Measurements from ENCODE around the gene OLIG2.

The OLIG2 gene

GRCh38 chr21:33033961-33034413, 8.3 kb downstream of the OLIG2 start:
- no peak for FAIRE-seq

DNA sequence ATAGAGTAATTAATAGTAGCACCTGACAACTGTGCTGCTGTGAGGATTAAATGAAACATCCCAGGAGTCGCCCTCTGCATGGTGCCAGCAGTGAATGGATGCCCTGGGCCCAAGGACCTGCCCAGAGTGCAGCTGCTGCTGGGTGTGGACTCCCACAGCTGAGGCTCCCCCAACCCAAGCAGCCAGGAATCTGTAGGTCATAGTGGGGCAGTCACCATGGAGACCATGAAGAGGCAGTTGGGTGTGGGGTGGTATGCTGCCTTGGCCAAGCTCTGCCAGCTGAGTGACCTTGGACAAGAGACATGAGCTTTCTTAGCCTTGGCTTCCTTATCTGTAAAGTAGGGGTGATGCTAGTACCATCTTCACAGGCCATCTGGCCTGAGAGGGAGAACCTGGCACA, 9.4 kb downstream of the OLIG2 start:
- no peak for FAIRE-seq

DNA sequence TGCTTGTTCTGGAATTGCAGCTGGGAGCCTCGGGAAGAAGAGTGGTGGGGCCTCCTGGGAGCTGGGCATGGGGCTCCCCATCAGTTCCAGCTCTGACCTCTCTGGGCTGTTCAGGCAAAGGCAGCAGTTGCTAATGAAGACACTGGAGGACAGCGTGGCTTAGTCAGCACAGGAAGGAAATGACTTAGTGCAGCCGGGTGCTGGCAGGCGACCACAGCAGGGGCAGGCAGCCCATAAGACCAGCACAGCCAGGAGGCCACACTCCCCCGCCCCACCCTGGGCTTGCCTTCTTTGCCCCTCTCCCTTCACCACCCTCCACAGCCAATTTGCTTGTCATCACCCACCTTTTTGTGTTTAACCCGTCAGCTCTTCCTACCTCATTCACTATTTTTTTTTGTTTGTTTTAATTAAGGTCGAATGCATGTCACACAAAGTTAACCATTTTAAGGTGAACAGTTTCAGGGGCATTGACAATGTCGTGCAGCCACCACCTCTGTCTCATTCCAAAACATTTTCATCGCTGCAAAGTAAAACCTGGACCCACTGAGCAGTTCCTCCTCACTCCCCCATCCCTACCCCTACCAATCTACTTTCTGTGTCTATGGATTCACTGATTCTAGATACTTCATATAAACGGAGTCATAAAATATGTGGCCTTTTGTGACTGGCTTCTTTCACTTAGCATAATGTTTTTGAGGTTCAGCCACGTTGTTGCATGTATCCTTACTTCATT, 10.9 kb downstream of the OLIG2 start:
- FAIRE-seq, result no peak

- no peak for FAIRE-seq
Observed at GRCh38 chr21:33037501-33037900, 11.8 kb downstream of the OLIG2 start.

GRCh38 chr21:33039536-33039935, 13.8 kb downstream of the OLIG2 start:
- no peak for FAIRE-seq

DNA sequence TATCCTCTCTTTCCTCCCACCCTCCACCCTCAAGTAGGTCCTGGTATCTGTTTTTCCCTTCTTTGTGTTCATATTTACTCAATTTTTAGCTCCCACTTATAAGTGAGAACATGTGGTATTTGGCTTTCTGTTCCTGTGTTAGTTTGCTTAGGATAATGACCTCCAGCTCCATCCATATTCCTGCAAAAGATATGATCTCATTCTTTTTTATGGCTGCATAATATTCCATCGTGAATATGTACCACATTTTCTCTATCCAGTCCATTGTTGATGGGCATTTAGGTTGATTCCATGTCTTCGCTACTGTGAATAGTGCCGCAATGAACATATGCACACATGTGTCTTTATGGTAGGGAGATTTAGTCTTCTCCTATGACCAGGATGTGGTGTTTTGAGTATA, 14.5 kb downstream of the OLIG2 start:
- FAIRE-seq, result no peak

- FAIRE-seq, result no peak
Observed at GRCh38 chr21:33041981-33042380, 16.2 kb downstream of the OLIG2 start.

- FAIRE-seq, result no peak
Observed at GRCh38 chr21:33042812-33043211, 17.1 kb downstream of the OLIG2 start.

DNA sequence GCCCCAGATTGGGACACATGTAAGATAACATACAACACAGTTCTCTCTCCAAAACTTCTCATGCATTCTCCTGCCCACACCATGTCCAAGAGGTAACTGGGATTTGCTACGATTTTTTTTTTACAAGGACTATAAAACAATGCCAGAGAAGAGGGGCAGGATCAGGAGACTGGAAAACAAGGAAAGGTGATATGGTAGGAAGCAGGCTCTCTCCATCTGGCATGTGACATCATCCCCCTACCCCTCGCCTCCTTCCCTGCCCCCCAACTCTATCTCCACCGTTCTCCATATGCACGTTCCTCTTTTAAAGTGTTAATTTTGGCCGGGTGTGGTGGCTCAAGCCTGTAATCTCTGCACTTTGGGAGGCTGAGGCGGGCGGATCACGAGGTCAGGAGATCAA, 20.7 kb downstream of the OLIG2 start:
- FAIRE-seq, result no peak

DNA sequence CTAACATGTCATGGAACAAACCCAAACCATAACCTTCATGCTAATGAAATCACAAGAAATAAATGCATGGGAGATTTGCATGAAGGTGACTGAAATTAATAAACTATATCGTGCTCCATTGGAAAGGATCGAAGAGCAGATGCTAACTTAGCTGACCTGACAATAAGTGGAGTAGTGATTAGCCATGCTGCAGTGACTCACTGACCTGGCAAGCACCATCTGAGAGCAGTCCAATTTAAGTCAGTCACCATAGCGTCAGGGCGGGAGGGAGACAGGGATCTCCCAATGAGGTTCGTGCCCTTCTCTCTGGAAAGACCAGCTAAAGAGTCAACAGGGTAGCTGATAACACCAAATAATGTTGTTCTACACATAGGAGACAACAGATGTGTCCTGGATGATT, 21.5 kb downstream of the OLIG2 start:
- no peak for FAIRE-seq

DNA sequence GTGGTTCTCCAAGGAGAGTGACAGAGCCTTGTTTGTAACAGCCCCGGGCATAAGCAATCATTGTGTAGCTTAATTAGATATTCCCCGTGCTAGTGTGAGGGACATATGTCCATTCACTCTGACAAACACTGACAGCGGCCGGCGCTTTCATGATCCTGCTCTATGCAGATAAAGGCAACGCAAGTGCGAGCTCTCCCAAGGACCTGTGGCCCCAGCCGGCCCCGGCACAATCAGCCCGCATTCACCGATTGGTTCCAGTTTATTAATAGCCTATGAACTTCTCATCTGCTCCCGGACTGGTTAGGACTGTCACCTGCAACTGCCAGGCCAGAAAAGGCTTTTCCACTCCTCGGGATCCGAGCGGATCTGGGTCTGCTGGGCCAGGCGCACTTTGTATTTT, 26.2 kb downstream of the OLIG2 start:
- FAIRE-seq, result no peak

DNA sequence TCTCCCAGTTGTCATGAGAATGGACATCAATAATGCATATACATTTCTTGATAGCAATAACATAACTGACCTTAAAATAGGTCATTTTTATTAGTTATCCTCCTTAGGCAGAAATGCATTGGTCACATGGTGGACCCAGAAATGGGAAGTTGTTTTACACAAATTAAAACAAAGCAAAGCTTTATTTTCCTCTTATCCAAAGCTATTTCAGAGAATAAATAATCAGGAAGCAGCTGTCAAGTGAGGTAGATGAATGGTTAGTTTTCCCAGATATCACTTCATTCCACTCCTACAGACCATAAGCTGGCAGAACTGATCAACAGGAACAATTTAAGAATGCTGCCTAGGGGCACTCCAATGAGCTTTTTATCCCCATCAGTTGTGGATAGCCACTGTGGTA, 28.2 kb downstream of the OLIG2 start:
- FAIRE-seq, result no peak

DNA sequence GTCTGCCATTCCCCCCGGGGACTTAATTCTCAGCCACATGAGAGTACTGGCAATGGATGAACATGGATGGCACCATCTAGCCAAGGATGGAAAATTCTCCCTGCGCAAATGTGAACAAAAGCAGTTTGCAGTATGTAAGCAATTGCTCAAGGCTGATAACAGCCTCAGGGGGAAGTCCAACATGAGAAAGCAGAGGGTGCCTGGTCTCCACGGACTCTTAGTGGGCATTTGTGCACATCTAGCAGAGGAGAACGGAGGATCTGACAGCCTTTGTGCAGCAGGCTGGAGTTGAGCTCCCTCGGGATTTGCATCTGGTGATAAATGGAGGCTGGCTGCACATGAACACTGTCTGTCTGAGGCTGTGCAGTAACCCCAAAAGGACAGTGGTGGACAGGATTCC, 30.3 kb downstream of the OLIG2 start:
- FAIRE-seq, result no peak

DNA sequence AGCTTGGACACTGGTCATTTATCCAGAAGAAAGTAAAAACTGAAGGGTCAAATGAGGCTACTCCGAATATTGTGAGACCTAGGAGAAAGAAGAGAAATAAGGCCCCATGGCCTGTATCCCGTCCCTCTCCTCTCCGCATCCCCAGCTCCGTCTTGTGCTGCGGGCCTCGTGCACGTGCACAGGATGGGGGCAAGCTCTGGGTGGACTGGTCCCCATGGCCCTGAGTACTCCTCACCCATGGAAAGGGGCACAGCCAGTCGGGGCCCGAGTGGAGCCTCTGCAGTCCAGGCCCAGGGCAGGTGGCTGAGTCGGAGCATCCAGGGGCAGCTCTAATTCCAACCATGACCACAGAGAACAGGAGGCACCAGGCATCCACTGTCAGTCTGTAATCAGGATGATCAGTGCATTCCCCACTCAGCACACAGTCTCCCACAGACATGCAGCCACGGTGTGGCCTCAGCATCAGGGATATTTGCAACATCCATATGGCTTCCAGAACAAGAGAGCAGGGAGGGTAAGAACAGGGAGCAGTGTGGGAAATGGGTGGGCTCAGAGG, 31.7 kb downstream of the OLIG2 start:
- no peak for FAIRE-seq

DNA sequence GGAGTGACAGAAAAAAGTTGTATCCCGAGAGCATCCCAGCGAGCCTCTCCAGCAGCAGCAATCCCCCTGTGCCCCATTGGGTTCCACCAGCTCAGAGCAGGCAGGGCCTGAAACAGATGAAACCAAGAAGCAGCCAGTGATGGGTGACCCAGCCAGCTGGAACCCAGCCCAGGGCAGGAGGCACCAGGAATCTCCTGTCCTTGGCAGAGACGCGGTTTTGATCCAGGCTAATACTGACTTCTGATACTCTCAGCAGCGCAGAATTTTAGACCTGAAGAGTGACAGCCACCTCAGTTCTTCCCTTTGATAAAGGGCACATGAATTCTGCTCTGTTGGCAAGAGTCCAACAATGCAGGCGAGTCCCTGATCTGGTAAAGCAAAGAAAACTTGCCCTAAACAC, 32.8 kb downstream of the OLIG2 start:
- no peak for FAIRE-seq

DNA sequence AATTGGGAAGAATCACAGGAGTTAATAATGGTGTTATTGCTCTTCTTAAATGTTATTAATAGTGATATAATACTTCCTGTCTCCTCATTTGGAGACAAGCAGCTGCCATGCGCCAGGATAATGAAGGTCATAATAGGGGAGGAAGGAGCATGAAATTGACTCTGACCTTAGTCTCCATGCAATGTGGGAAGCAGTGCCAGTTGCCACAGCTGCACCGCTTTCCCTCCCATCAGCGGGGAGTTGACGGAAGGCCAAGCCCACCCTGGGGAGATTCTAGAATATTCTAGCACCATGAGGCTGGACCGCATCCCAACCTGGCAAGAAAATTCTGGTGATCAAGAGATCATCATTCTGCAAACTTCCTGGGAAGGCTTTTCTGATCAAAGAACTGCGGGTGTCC, 33.2 kb downstream of the OLIG2 start:
- no peak for FAIRE-seq

DNA sequence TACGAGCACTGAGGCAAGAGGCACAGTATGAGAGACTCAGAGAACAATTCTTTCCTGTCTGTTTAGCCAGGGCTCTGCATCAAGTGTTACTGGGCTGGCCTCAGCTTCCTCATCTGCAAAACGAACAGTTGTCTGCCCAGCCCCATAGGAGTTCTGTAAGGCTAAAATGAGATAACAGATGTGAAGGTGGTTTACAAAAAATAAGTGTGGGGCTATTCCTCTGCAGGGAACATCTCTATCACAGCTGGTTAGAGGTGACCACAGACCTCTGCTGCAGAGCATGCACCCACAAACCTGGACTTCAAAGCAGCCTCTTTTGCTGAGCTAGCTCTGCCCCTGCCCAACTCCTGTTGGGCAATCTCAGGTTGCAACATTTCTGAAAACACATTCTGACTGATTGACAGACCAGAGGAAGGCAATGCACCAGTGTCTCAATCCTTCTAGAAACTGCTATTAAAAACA, 33.7 kb downstream of the OLIG2 start:
- FAIRE-seq, result no peak

DNA sequence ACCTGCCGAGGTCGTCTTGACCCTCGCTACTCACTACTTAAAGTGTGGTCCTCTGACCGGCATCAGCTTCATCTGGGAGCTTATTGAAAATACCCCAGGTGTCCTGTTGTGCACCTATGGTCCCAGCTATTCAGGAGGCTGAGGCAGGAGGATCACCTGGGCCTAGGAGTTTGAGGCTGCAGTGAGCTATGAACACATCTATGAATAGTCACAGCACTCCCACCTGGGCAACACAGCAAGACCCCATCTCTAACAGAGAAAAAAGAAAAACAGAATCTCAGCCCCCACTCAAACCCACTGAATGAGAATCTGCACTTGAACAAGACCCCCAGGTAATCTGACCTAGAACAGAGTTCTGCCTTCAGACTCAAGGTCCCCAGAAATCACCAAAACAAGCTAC, 35.5 kb downstream of the OLIG2 start:
- no peak for FAIRE-seq

DNA sequence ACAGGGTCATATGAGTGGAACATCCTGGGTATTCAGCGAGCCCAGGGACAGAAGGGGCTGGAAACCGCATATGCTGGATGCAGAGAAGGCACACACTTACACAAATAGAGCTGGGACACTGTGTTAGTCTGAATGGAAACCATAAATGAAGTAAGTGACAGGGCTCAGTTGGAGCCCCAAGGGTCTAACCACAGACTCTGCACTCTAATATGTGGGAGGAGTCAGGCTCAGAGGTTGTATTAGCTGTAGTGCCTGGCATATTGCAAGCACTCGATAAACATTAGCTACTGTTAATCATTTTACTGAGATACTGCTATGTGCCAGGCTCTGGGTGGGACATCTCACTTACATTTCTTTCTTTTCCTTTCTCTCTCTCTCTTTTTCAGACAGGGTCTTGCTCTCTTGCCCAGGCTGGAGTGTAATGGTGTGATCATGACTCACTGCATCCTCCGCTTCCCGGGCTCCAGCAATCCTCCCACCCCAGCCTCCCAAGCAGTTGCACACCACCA, 37.7 kb downstream of the OLIG2 start:
- no peak for FAIRE-seq

DNA sequence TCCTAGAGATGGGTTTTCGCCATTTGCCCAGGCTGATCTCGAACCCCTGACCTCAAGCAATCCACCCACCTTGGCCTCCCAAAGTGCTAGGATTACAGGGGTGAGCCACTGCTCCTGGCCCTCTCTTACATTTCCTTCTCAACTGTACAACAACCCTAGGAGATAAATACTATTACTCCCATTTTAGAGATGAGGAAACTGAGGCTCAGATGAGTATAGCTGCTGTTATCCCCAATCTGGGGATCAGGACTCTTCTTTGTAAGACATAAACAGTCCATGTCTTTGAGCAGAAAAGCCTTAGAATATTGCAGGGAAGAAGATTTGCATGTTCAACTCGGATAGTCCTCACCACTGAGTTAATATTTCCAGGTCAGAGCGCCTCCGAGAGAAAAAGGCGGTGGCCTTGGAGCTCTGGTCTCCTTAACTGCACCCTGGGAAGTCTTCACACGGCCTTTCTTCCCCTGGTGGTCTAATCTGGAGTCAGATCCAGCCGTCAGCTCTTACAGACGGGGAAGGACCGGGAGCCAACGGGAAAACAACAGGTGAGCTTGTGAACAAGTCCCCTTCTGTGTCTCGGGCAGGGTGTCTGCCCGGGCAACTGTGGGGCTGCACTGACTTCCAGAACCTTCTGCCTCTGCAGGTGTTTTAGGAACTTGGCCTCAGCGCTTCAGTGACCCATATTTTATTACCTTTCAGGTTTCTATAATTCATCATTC, 38.3 kb downstream of the OLIG2 start:
- FAIRE-seq, result no peak

DNA sequence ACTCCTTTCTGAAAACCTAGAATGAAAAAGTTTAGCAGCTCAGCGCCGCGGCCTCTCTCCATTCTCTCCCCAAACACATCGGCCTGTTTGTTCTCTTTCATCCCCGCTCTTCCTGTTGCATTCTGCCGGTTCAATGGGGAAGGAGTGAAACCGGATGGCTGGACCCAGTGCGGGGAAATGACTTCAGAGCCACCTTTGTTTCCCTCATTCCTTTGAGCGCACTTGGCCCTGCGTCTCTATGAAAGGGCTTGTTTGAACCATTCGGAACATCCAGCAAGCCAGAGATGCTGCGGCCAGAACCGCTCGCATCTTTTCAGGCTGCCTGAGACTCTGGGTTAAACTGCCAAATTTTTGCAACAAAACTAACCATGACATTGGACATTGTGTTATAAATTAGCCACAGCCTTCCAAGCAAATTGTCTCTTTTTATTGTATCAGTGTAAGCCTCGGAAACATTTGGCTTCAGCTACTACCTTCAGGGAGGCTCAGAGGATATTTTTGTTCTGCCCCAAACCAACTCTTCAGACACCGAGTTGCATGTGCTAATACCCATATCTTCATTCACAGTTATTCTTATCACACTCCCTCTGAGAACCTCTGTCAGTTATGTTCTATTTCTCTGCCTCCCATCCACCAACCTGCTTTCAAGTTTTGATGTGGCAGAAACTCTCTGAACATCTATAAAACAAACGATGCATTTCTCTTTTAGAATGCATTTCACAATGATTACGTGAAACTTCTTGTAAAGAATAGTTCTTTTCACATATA, 39.1 kb downstream of the OLIG2 start:
- no peak for FAIRE-seq

DNA sequence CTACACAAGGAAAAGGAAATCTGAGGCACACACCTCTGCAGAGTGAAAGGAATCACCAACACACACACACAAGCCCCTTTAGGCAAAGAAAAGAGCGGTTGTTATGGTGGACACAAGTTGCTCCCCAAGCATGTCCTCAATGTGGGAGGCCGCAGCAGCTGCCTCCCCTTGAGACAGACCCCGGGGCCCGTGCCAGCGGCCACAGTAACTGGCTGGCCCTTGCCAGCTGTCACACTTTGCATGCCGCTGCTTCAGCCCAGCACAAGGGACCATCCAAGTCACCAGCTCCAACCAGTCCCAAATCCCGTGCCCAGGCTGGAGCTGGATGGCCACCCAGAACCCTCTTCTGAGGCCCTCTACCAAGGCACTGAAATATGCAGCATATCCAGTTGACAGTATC, 41.3 kb downstream of the OLIG2 start:
- FAIRE-seq, result no peak

DNA sequence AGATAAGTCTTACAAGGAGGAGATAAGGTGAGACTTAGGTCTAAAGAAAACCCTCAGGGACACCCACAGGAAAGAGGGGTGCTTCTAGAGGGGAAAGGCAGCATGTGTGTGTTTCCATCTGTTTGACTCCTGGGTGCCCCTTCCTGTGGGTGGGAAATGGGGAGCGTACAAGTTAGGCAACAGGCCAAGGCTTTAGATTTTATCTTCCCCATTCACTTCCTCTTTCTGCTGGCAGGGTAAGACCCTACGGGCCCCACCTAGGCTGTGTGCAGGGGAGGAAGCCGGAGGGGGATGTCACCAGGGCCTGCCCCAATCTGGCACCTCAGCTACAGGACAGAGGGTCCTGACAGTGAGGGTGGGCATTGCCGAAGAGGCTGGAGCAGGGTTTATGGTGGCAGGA, 41.7 kb downstream of the OLIG2 start:
- no peak for FAIRE-seq

Measured in A204.1 (cell line).